ENCODE data around the gene PBX3. TPM values are rescaled to one million over a fixed set of nuclear protein-coding genes. Genes with fewer than 3 reads are reported as not detected.

PBX3 gene
- total RNA-seq, 4 donors from 2014 or later, result 18.0 to 33.5 (median 24.2) TPM

- H3K9me3 ChIP-seq, result no peaks in the 10 kb centered on the region
- H3K4me3 ChIP-seq, result no peak overlapping the region
- peaks cover 0 to 22% (median 0%) of the 10 kb centered on the region in 4 donors for H3K4me1 ChIP-seq
- TF ChIP-seq CTCF (IDR thresholded peaks at IDR 0.05), result no peak
- no peak for TF ChIP-seq POLR2A (IDR thresholded peaks at IDR 0.05)
- no peak for TF ChIP-seq EP300 (IDR thresholded peaks at IDR 0.05)
- no peak for DNase-seq (ENCODE audit: low spot score in 2 of 2)
- 47 to 60% methylated on average over 1 of the region's 1 CpG for WGBS, 2 donors
- H3K27ac ChIP-seq, result no peak overlapping the region
- no peaks in the 10 kb centered on the region for H3K36me3 ChIP-seq
- no peaks in the 10 kb centered on the region for H3K27me3 ChIP-seq
These were observed 159.0 kb downstream of the PBX3 start for GRCh38 chr9:125906144-125906543.

- no peak overlapping the region for H3K4me3 ChIP-seq
These were observed 159.7 kb downstream of the PBX3 start for GRCh38 chr9:125906893-125907292.

GRCh38 chr9:125908136-125908535, 161.0 kb downstream of the PBX3 start:
- Histone ChIP-seq H3K27me3 (no peaks in the 10 kb centered on the region), H3K9me3 (no peaks in the 10 kb centered on the region), H3K27ac (no peak overlapping the region), H3K36me3 (no peaks in the 10 kb centered on the region), H3K4me3 (no peak overlapping the region), H3K4me1 (peaks cover 0 to 17% (median 0%) of the 10 kb centered on the region in 4 donors)
- DNase-seq (ENCODE audit: low spot score in 2 of 2), result no peak
- WGBS, 2 donors, result 84 to 86% methylated on average over 4 of the region's 4 CpGs
- TF ChIP-seq EP300 (IDR thresholded peaks at IDR 0.05) (no peak), CTCF (IDR thresholded peaks at IDR 0.05) (no peak), POLR2A (IDR thresholded peaks at IDR 0.05) (no peak)

More at GRCh38 chr9:125906893-125907292, 159.7 kb downstream of the PBX3 start:
- no peak for TF ChIP-seq EP300 (IDR thresholded peaks at IDR 0.05)
- TF ChIP-seq POLR2A (IDR thresholded peaks at IDR 0.05), result no peak
- TF ChIP-seq CTCF (IDR thresholded peaks at IDR 0.05), result no peak
- no peak for DNase-seq (ENCODE audit: low spot score in 2 of 2)
- no peaks in the 10 kb centered on the region for H3K9me3 ChIP-seq
- peaks cover 0 to 22% (median 0%) of the 10 kb centered on the region in 4 donors for H3K4me1 ChIP-seq
- H3K27me3 ChIP-seq, result no peaks in the 10 kb centered on the region
- WGBS, 2 donors, result 86 to 94% methylated on average over 1 of the region's 1 CpG
- H3K36me3 ChIP-seq, result no peaks in the 10 kb centered on the region
- no peak overlapping the region for H3K27ac ChIP-seq

- H3K9me3 ChIP-seq, result no peaks in the 10 kb centered on the region
- H3K36me3 ChIP-seq, result no peaks in the 10 kb centered on the region
- 96 to 97% methylated on average over 2 of the region's 2 CpGs for WGBS, 2 donors
- H3K27ac ChIP-seq, result no peak overlapping the region
- no peak overlapping the region for H3K4me3 ChIP-seq
- H3K27me3 ChIP-seq, result no peaks in the 10 kb centered on the region
- no peak for DNase-seq (ENCODE audit: low spot score in 2 of 2)
- TF ChIP-seq POLR2A (IDR thresholded peaks at IDR 0.05) (no peak), CTCF (IDR thresholded peaks at IDR 0.05) (no peak), EP300 (IDR thresholded peaks at IDR 0.05) (no peak)
- H3K4me1 ChIP-seq, result peaks cover 0 to 15% (median 0%) of the 10 kb centered on the region in 4 donors
These were observed 161.8 kb downstream of the PBX3 start for GRCh38 chr9:125908966-125909365.

- H3K4me3 ChIP-seq, result no peak overlapping the region
- H3K27me3 ChIP-seq, result no peaks in the 10 kb centered on the region
- no peaks in the 10 kb centered on the region for H3K36me3 ChIP-seq
- no peaks in the 10 kb centered on the region for H3K9me3 ChIP-seq
- H3K4me1 ChIP-seq, result peaks cover 0 to 10% (median 0%) of the 10 kb centered on the region in 4 donors
- DNase-seq (ENCODE audit: low spot score in 2 of 2), result no peak
- 71 to 83% methylated on average over 4 of the region's 4 CpGs for WGBS, 2 donors
- no peak overlapping the region for H3K27ac ChIP-seq
- TF ChIP-seq EP300 (IDR thresholded peaks at IDR 0.05), result no peak
- TF ChIP-seq POLR2A (IDR thresholded peaks at IDR 0.05), result no peak
- no peak for TF ChIP-seq CTCF (IDR thresholded peaks at IDR 0.05)
These were observed 162.3 kb downstream of the PBX3 start for GRCh38 chr9:125909459-125909858.
